GM12892 (cell line): ENCODE data around the gene TMIGD1.

Source experiments
- POLR2A ChIP-seq: IDR thresholded peaks from 2 replicates; pipeline ENCODE4 v1.6.1; 2011; ENCODE audit warnings: low read depth, low read length, control low read depth
- POLR2AphosphoS5 ChIP-seq: IDR thresholded peaks from 2 replicates; pipeline ENCODE4 v1.6.1; 2011; ENCODE audit warnings: low read depth, low read length, control low read depth
- TAF1 ChIP-seq: IDR thresholded peaks from 2 replicates; pipeline ENCODE4 v1.6.1; 2011; ENCODE audit warnings: low read depth, mild to moderate bottlenecking, control low read depth, low read length, borderline replicate concordance

GRCh38 chr17:30273373-30273772 lies 60.5 kb downstream of the TMIGD1 start:
- TF ChIP-seq POLR2A: no peak
- TF ChIP-seq POLR2AphosphoS5: no peak
- TF ChIP-seq TAF1: no peak
